Measurements from ENCODE around the gene TMOD1.
A peak's percentile ranks its signal among the peaks of the same experiment; 100 is the strongest.

Gene TMOD1

GRCh38 chr9:97623946-97624345 lies 122.5 kb downstream of the TMOD1 start:
- Histone ChIP-seq H2BK12ac (ENCODE audit: low read length in 2 of 2) (no peak overlapping the region), H2BK15ac (ENCODE audit: low read depth, poor library complexity, severe bottlenecking) (no peak overlapping the region), H3K36me3 (ENCODE audit: control insufficient read depth in 1 of 2, insufficient read depth in 2 of 2, low read depth in 1 of 2, low read length in 2 of 2) (peaks cover 15 to 40% of the 10 kb centered on the region in 2 experiments), H3K9ac (ENCODE audit: low read length) (no peak overlapping the region), H3K14ac (ENCODE audit: low read length in 2 of 2) (no peak overlapping the region), H3K4me2 (ENCODE audit: low read length, poor library complexity, severe bottlenecking) (peak overlapping the region; percentile 9), H3K4me1 (ENCODE audit: control insufficient read depth, insufficient read depth, low read depth, low read length) (peaks cover 3% of the 10 kb centered on the region), H4K91ac (ENCODE audit: low read length) (no peak overlapping the region), H3K18ac (ENCODE audit: low read depth in 1 of 2, low read length in 2 of 2) (no peak overlapping the region), H3K27me3 (ENCODE audit: control insufficient read depth in 1 of 2, insufficient read depth in 1 of 2, low read length in 2 of 2) (no peaks in the 10 kb centered on the region), H3K27ac (ENCODE audit: low read length, poor library complexity, severe bottlenecking) (no peak overlapping the region), H3K79me1 (replicated peaks; ENCODE audit: low read length, poor library complexity, severe bottlenecking) (peaks cover 29% of the 10 kb centered on the region), H2AK5ac (ENCODE audit: low read length, severe bottlenecking) (no peak overlapping the region), H2AFZ (ENCODE audit: low read depth, low read length) (no peak overlapping the region), H3K9me3 (ENCODE audit: control insufficient read depth, low read length) (no peaks in the 10 kb centered on the region), H3K4me3 (ENCODE audit: insufficient read depth in 1 of 2, low read depth in 1 of 2, low read length in 2 of 2) (no peak overlapping the region), H4K8ac (ENCODE audit: low read length) (no peak overlapping the region), H2BK120ac (ENCODE audit: low read depth, low read length) (no peak overlapping the region), H3K23ac (ENCODE audit: low read length in 2 of 2) (no peak overlapping the region), H3K4ac (ENCODE audit: low read depth in 1 of 2, low read length in 2 of 2) (peak overlapping the region in 1 of 2 experiments; percentile 37), H2BK5ac (ENCODE audit: low read depth, low read length, poor library complexity, severe bottlenecking) (no peak overlapping the region)
- WGBS = no CpG with 5 or more reads among the region's 1 CpG
- DNase-seq = no peak

- H2BK12ac ChIP-seq (ENCODE audit: low read length in 2 of 2) = no peak overlapping the region
- no peak overlapping the region for H3K27ac ChIP-seq (ENCODE audit: low read length, poor library complexity, severe bottlenecking)
- H3K36me3 ChIP-seq (ENCODE audit: control insufficient read depth in 1 of 2, insufficient read depth in 2 of 2, low read depth in 1 of 2, low read length in 2 of 2) = peaks cover 15 to 34% of the 10 kb centered on the region in 2 experiments
- no peak overlapping the region for H3K9ac ChIP-seq (ENCODE audit: low read length)
- H2BK15ac ChIP-seq (ENCODE audit: low read depth, poor library complexity, severe bottlenecking) = no peak overlapping the region
- H2AK5ac ChIP-seq (ENCODE audit: low read length, severe bottlenecking) = no peak overlapping the region
- H3K4me1 ChIP-seq (ENCODE audit: control insufficient read depth, insufficient read depth, low read depth, low read length) = peaks cover 3% of the 10 kb centered on the region
- no peak overlapping the region for H3K18ac ChIP-seq (ENCODE audit: low read depth in 1 of 2, low read length in 2 of 2)
- WGBS = 97% methylated on average over 2 of the region's 3 CpGs
- no peaks in the 10 kb centered on the region for H3K9me3 ChIP-seq (ENCODE audit: control insufficient read depth, low read length)
- no peak overlapping the region for H2AFZ ChIP-seq (ENCODE audit: low read depth, low read length)
- no peak for DNase-seq
- H2BK120ac ChIP-seq (ENCODE audit: low read depth, low read length) = no peak overlapping the region
- H3K23ac ChIP-seq (ENCODE audit: low read length in 2 of 2) = no peak overlapping the region
- no peak overlapping the region for H2BK5ac ChIP-seq (ENCODE audit: low read depth, low read length, poor library complexity, severe bottlenecking)
- no peak overlapping the region for H4K91ac ChIP-seq (ENCODE audit: low read length)
- no peak overlapping the region for H3K4ac ChIP-seq (ENCODE audit: low read depth in 1 of 2, low read length in 2 of 2)
- no peak overlapping the region for H4K8ac ChIP-seq (ENCODE audit: low read length)
- H3K14ac ChIP-seq (ENCODE audit: low read length in 2 of 2) = no peak overlapping the region
- no peak overlapping the region for H3K4me3 ChIP-seq (ENCODE audit: insufficient read depth in 1 of 2, low read depth in 1 of 2, low read length in 2 of 2)
- H3K4me2 ChIP-seq (ENCODE audit: low read length, poor library complexity, severe bottlenecking) = no peak overlapping the region
- peaks cover 36% of the 10 kb centered on the region for H3K79me1 ChIP-seq (replicated peaks; ENCODE audit: low read length, poor library complexity, severe bottlenecking)
- no peaks in the 10 kb centered on the region for H3K27me3 ChIP-seq (ENCODE audit: control insufficient read depth in 1 of 2, insufficient read depth in 1 of 2, low read length in 2 of 2)
Observed at GRCh38 chr9:97625620-97626019, 124.2 kb downstream of the TMOD1 start.

DNA sequence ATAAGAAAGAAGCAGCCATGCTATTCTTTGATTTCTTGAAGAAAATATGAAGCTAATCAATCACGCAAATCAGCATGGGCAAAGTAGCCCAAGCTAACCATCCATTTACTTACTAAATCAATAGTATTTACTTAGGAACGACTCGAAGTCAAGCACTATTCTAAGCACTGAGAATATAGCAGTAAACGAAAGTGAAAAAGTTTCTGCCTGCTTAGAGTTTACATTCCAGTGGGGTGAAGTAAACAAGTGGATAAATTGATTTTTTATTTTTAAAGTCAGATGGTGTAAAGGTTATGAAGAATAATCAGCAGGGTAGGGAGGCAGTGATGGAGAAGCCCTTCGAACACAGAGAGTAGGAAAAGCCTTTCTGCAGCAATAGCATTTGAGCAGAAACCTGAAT lies 126.2 kb downstream of the TMOD1 start:
- no peak overlapping the region for H4K8ac ChIP-seq (ENCODE audit: low read length)
- H3K9ac ChIP-seq (ENCODE audit: low read length) = peak overlapping the region; percentile 68
- no peak overlapping the region for H3K18ac ChIP-seq (ENCODE audit: low read depth in 1 of 2, low read length in 2 of 2)
- H3K9me3 ChIP-seq (ENCODE audit: control insufficient read depth, low read length) = no peaks in the 10 kb centered on the region
- peak overlapping the region in 1 of 2 experiments; percentile 46 for H3K4me3 ChIP-seq (ENCODE audit: insufficient read depth in 1 of 2, low read depth in 1 of 2, low read length in 2 of 2)
- H3K79me1 ChIP-seq (replicated peaks; ENCODE audit: low read length, poor library complexity, severe bottlenecking) = peaks cover 30% of the 10 kb centered on the region
- no peak overlapping the region for H3K14ac ChIP-seq (ENCODE audit: low read length in 2 of 2)
- WGBS = 70% methylated on average over 5 of the region's 5 CpGs
- peak; percentile 64 for DNase-seq
- peaks cover 8% of the 10 kb centered on the region for H3K4me1 ChIP-seq (ENCODE audit: control insufficient read depth, insufficient read depth, low read depth, low read length)
- H4K91ac ChIP-seq (ENCODE audit: low read length) = no peak overlapping the region
- H3K4ac ChIP-seq (ENCODE audit: low read depth in 1 of 2, low read length in 2 of 2) = no peak overlapping the region
- H3K36me3 ChIP-seq (ENCODE audit: control insufficient read depth in 1 of 2, insufficient read depth in 2 of 2, low read depth in 1 of 2, low read length in 2 of 2) = peaks cover 2 to 26% of the 10 kb centered on the region in 2 experiments
- no peak overlapping the region for H2BK120ac ChIP-seq (ENCODE audit: low read depth, low read length)
- H2BK12ac ChIP-seq (ENCODE audit: low read length in 2 of 2) = no peak overlapping the region
- H2AFZ ChIP-seq (ENCODE audit: low read depth, low read length) = no peak overlapping the region
- H3K4me2 ChIP-seq (ENCODE audit: low read length, poor library complexity, severe bottlenecking) = no peak overlapping the region
- H2AK5ac ChIP-seq (ENCODE audit: low read length, severe bottlenecking) = no peak overlapping the region
- H3K23ac ChIP-seq (ENCODE audit: low read length in 2 of 2) = no peak overlapping the region
- no peaks in the 10 kb centered on the region for H3K27me3 ChIP-seq (ENCODE audit: control insufficient read depth in 1 of 2, insufficient read depth in 1 of 2, low read length in 2 of 2)
- no peak overlapping the region for H2BK5ac ChIP-seq (ENCODE audit: low read depth, low read length, poor library complexity, severe bottlenecking)
- no peak overlapping the region for H2BK15ac ChIP-seq (ENCODE audit: low read depth, poor library complexity, severe bottlenecking)
- no peak overlapping the region for H3K27ac ChIP-seq (ENCODE audit: low read length, poor library complexity, severe bottlenecking)

DNA sequence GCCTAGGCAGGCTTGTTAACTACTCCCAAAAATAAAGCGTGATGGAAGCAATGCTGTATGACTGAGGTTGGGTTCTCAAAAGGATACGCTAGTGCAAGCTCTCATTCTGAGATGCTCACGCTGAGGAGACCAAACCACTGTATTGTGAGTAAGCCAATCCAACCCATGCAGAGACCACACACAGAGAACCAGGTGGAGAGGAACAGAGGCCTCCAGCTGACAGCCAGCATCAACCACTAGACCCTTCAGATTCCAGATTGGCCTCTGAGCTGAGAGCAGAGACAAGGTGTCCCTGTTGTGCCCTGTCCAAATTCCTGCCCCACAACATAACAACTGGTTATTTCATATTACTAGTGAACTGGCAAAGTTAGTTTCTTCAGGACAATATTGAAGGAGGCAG lies 127.2 kb downstream of the TMOD1 start:
- Histone ChIP-seq H3K4ac (ENCODE audit: low read depth in 1 of 2, low read length in 2 of 2) (no peak overlapping the region), H3K9ac (ENCODE audit: low read length) (no peak overlapping the region), H3K4me1 (ENCODE audit: control insufficient read depth, insufficient read depth, low read depth, low read length) (peaks cover 8% of the 10 kb centered on the region), H3K9me3 (ENCODE audit: control insufficient read depth, low read length) (no peaks in the 10 kb centered on the region), H3K36me3 (ENCODE audit: control insufficient read depth in 1 of 2, insufficient read depth in 2 of 2, low read depth in 1 of 2, low read length in 2 of 2) (peaks cover 2 to 23% of the 10 kb centered on the region in 2 experiments), H2AK5ac (ENCODE audit: low read length, severe bottlenecking) (no peak overlapping the region), H3K18ac (ENCODE audit: low read depth in 1 of 2, low read length in 2 of 2) (no peak overlapping the region), H3K4me2 (ENCODE audit: low read length, poor library complexity, severe bottlenecking) (no peak overlapping the region), H2BK120ac (ENCODE audit: low read depth, low read length) (no peak overlapping the region), H3K4me3 (ENCODE audit: insufficient read depth in 1 of 2, low read depth in 1 of 2, low read length in 2 of 2) (no peak overlapping the region), H4K8ac (ENCODE audit: low read length) (no peak overlapping the region), H2BK15ac (ENCODE audit: low read depth, poor library complexity, severe bottlenecking) (no peak overlapping the region), H3K79me1 (replicated peaks; ENCODE audit: low read length, poor library complexity, severe bottlenecking) (peaks cover 30% of the 10 kb centered on the region), H2BK5ac (ENCODE audit: low read depth, low read length, poor library complexity, severe bottlenecking) (no peak overlapping the region), H3K27ac (ENCODE audit: low read length, poor library complexity, severe bottlenecking) (no peak overlapping the region), H3K14ac (ENCODE audit: low read length in 2 of 2) (no peak overlapping the region), H4K91ac (ENCODE audit: low read length) (peak overlapping the region; percentile 72), H3K23ac (ENCODE audit: low read length in 2 of 2) (peak overlapping the region in 1 of 2 experiments; percentile 93), H3K27me3 (ENCODE audit: control insufficient read depth in 1 of 2, insufficient read depth in 1 of 2, low read length in 2 of 2) (no peaks in the 10 kb centered on the region), H2AFZ (ENCODE audit: low read depth, low read length) (no peak overlapping the region), H2BK12ac (ENCODE audit: low read length in 2 of 2) (peak overlapping the region in 1 of 2 experiments; percentile 31)
- 96% methylated on average over 3 of the region's 3 CpGs for WGBS
- DNase-seq = no peak

All from mesenchymal stem cell (in vitro differentiated cells and primary cell).